ENCODE results near the gene AKAP8L. TPM values are rescaled to one million over a fixed set of nuclear protein-coding genes. Genes with fewer than 3 reads are reported as not detected.

AKAP8L gene
- total and polyA plus RNA-seq, 9 of the 15 experiments (the other 6 are each of a cell fraction or from before 2014, with no cell fraction given), result 2.4 to 116 (median 70.7) TPM

DNA sequence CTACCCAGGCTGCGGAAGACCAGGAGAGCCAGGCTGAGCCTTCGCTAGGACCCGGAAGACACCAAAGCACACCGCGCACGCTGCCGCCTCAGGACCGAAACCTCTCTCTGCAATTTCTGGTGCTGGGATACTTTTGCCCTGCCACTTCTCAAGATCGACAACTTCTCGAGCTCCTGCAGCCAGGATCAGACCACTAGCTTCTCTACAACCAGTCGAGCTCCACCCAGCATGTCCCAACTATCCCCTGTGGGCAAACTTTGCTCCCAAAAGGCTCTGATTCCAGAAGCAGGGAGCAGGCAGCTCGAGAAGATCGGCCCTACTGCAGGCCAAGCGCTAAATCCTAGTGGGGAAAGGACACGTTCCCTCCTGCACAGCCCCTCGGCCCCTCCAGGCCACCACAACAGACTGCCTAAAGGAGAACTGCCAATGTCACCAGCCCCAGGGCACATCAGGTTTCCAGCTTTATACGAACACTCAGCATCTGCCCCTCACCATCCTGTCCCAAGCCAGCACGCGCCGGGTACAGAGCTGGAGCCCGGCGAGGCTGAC is 40.2 kb downstream of the AKAP8L start (continued):
- TF ChIP-seq, protein P1, sequence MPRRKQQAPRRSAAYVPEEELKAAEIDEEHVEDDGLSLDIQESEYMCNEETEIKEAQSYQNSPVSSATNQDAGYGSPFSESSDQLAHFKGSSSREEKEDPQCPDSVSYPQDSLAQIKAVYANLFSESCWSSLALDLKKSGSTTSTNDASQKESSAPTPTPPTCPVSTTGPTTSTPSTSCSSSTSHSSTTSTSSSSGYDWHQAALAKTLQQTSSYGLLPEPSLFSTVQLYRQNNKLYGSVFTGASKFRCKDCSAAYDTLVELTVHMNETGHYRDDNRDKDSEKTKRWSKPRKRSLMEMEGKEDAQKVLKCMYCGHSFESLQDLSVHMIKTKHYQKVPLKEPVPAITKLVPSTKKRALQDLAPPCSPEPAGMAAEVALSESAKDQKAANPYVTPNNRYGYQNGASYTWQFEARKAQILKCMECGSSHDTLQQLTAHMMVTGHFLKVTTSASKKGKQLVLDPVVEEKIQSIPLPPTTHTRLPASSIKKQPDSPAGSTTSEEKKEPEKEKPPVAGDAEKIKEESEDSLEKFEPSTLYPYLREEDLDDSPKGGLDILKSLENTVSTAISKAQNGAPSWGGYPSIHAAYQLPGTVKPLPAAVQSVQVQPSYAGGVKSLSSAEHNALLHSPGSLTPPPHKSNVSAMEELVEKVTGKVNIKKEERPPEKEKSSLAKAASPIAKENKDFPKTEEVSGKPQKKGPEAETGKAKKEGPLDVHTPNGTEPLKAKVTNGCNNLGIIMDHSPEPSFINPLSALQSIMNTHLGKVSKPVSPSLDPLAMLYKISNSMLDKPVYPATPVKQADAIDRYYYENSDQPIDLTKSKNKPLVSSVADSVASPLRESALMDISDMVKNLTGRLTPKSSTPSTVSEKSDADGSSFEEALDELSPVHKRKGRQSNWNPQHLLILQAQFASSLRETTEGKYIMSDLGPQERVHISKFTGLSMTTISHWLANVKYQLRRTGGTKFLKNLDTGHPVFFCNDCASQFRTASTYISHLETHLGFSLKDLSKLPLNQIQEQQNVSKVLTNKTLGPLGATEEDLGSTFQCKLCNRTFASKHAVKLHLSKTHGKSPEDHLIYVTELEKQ (CRISPR knock-in tag; IDR thresholded peaks at IDR 0.05), result no peak
- TF ChIP-seq RAD51 (IDR thresholded peaks at IDR 0.05; ENCODE audit: borderline replicate concordance, low read depth), result no peak
- TF ChIP-seq POLR2A (conservative IDR thresholded peaks at IDR 0.05), result peak; percentile 51
- no peak for TF ChIP-seq ZC3H11A (IDR thresholded peaks at IDR 0.05; ENCODE audit: low read depth, low read length)
- TF ChIP-seq ZNF707 (CRISPR knock-in tag; conservative IDR thresholded peaks at IDR 0.05), result no peak
- TF ChIP-seq TGIF2 (CRISPR knock-in tag; IDR thresholded peaks at IDR 0.05), result no peak
- TF ChIP-seq HNRNPL (IDR thresholded peaks at IDR 0.05; ENCODE audit: low read depth, low read length), result no peak
- no peak for TF ChIP-seq KHSRP (IDR thresholded peaks at IDR 0.05)
- TF ChIP-seq ERF (CRISPR knock-in tag; IDR thresholded peaks at IDR 0.05), result no peak
- no peak for TF ChIP-seq POU5F1 (IDR thresholded peaks at IDR 0.05; ENCODE audit: borderline replicate concordance, low read depth, low read length, partially characterized antibody)
- no peak for TF ChIP-seq ESRRA (IDR thresholded peaks at IDR 0.05; ENCODE audit: borderline replicate concordance, low read depth)
- TF ChIP-seq, protein P2, sequence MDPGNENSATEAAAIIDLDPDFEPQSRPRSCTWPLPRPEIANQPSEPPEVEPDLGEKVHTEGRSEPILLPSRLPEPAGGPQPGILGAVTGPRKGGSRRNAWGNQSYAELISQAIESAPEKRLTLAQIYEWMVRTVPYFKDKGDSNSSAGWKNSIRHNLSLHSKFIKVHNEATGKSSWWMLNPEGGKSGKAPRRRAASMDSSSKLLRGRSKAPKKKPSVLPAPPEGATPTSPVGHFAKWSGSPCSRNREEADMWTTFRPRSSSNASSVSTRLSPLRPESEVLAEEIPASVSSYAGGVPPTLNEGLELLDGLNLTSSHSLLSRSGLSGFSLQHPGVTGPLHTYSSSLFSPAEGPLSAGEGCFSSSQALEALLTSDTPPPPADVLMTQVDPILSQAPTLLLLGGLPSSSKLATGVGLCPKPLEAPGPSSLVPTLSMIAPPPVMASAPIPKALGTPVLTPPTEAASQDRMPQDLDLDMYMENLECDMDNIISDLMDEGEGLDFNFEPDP (CRISPR knock-in tag; IDR thresholded peaks at IDR 0.05), result no peak
- TF ChIP-seq SP1 (CRISPR knock-in tag; IDR thresholded peaks at IDR 0.05), result peak; percentile 31; the same call in 1 of the 2 replicates
- no peak for TF ChIP-seq MYBL2 (IDR thresholded peaks at IDR 0.05; ENCODE audit: low read depth)
- TF ChIP-seq MYBL2 (CRISPR knock-in tag; IDR thresholded peaks at IDR 0.05; ENCODE audit: borderline replicate concordance), result no peak
- TF ChIP-seq, protein P3, sequence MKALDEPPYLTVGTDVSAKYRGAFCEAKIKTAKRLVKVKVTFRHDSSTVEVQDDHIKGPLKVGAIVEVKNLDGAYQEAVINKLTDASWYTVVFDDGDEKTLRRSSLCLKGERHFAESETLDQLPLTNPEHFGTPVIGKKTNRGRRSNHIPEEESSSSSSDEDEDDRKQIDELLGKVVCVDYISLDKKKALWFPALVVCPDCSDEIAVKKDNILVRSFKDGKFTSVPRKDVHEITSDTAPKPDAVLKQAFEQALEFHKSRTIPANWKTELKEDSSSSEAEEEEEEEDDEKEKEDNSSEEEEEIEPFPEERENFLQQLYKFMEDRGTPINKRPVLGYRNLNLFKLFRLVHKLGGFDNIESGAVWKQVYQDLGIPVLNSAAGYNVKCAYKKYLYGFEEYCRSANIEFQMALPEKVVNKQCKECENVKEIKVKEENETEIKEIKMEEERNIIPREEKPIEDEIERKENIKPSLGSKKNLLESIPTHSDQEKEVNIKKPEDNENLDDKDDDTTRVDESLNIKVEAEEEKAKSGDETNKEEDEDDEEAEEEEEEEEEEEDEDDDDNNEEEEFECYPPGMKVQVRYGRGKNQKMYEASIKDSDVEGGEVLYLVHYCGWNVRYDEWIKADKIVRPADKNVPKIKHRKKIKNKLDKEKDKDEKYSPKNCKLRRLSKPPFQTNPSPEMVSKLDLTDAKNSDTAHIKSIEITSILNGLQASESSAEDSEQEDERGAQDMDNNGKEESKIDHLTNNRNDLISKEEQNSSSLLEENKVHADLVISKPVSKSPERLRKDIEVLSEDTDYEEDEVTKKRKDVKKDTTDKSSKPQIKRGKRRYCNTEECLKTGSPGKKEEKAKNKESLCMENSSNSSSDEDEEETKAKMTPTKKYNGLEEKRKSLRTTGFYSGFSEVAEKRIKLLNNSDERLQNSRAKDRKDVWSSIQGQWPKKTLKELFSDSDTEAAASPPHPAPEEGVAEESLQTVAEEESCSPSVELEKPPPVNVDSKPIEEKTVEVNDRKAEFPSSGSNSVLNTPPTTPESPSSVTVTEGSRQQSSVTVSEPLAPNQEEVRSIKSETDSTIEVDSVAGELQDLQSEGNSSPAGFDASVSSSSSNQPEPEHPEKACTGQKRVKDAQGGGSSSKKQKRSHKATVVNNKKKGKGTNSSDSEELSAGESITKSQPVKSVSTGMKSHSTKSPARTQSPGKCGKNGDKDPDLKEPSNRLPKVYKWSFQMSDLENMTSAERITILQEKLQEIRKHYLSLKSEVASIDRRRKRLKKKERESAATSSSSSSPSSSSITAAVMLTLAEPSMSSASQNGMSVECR (CRISPR knock-in tag; IDR thresholded peaks at IDR 0.05), result no peak; the same call in 1 of the 2 replicates
- no peak for TF ChIP-seq SMARCA5 (IDR thresholded peaks at IDR 0.05)
- TF ChIP-seq HMGN3 (IDR thresholded peaks at IDR 0.05; ENCODE audit: borderline replicate concordance, extremely low read depth, insufficient read length, low read depth, low read length), result no peak
- TF ChIP-seq FOXM1 (IDR thresholded peaks at IDR 0.05; ENCODE audit: low read depth), result no peak
- no peak for TF ChIP-seq FOXM1 (CRISPR knock-in tag; IDR thresholded peaks at IDR 0.05; ENCODE audit: low read depth)
- TF ChIP-seq ZNF282 (CRISPR knock-in tag; IDR thresholded peaks at IDR 0.05), result no peak
- TF ChIP-seq BMI1 (IDR thresholded peaks at IDR 0.05; ENCODE audit: low read length), result no peak
